ENCODE results near the gene MGST2.

The MGST2 gene

DNA sequence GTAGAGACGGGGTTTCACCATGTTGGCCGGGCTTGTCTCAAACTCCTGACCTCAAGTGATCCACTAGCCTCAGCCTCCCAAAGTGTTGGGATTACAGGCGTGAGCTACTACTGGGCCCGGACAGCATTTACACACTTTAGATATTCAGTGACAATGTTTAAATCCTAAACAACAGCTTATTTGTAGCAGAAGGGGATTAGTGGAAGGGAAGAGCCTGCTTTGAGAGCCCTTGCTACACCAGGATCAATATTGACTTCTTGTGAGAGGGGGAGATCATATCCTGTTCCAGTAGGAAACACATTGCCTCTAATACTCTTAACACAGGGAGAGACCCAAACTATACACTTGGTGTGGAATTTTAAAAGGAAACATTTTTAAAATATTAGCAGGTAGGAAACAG is 7.1 kb downstream of the MGST2 start:
- Histone ChIP-seq H3K36me3 (ENCODE audit: insufficient read depth, low read length) (no peaks in the 10 kb centered on the region), H3K4me3 (ENCODE audit: low read length) (no peak overlapping the region), H3K9ac (ENCODE audit: low read depth, low read length) (no peak overlapping the region), H3K27ac (ENCODE audit: low read depth, low read length) (no peak overlapping the region), H3K27me3 (ENCODE audit: insufficient read depth, low read length) (no peaks in the 10 kb centered on the region), H3K9me3 (ENCODE audit: insufficient read depth, low read depth, low read length) (no peaks in the 10 kb centered on the region), H3K4me1 (ENCODE audit: insufficient read depth, low read length) (peaks cover 15% of the 10 kb centered on the region)
- WGBS: 90% methylated on average over 4 of the region's 4 CpGs

DNA sequence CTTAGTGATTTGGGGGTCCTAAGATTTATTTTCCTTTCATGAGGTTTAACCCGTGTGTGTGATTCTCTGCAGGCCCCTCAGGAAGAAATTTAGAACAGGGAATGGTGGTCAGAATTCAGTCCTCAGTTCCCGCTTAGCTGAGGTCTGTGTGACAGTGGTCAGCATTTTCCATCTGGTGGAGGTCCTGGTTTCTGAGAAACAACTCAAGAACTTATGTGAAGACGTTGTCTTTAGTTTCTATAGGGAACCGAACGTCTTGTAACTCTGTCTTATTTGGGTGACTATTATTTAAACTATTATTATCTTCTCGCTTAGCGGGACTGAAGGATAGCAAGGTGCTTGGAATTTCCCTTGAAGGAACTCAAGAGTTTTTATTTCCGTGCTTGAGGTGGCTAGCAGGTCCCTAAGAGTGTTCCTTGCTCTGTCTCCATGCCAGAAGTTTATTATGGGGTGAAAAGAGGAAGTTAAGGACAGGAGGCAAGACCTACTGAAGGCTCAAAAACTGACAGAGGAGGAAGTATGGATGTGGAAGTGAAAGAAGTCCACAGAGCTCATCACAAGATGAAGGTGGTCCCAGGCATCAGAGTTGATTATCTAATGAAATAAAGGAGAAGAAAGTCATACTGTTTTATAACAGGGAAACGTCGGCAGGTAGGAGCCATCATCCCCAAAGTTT is 9.4 kb downstream of the MGST2 start:
- Histone ChIP-seq H3K4me3 (ENCODE audit: low read length) (no peak overlapping the region), H3K9me3 (ENCODE audit: insufficient read depth, low read depth, low read length) (no peaks in the 10 kb centered on the region), H3K4me1 (ENCODE audit: insufficient read depth, low read length) (peaks cover 4% of the 10 kb centered on the region; the same call in 1 of the 2 replicates), H3K9ac (ENCODE audit: low read depth, low read length) (no peak overlapping the region), H3K27me3 (ENCODE audit: insufficient read depth, low read length) (no peaks in the 10 kb centered on the region), H3K36me3 (ENCODE audit: insufficient read depth, low read length) (no peaks in the 10 kb centered on the region), H3K27ac (ENCODE audit: low read depth, low read length) (no peak overlapping the region)
- 96% methylated on average over 10 of the region's 10 CpGs for WGBS

DNA sequence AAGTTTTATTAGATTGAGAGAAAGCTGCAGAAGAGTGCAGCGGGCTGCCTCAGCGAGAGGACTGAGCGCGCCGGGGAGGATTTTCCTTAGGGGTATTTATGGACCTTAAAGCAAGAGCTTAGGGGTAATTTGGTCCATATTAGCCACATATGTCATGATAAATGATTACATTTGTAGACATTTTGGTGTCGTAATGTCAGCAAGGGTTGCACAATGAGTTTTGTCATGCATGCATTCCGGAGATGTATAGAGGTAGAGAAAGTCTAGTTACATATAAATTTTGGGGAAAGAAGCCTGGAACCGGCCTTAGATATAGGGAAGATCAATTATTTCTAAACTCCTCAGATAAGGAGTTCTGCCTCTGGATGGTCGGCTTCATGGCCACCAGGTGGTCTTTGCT is 10.0 kb downstream of the MGST2 start:
- Histone ChIP-seq H3K9ac (ENCODE audit: low read depth, low read length) (no peak overlapping the region), H3K27me3 (ENCODE audit: insufficient read depth, low read length) (no peaks in the 10 kb centered on the region), H3K9me3 (ENCODE audit: insufficient read depth, low read depth, low read length) (no peaks in the 10 kb centered on the region), H3K36me3 (ENCODE audit: insufficient read depth, low read length) (no peaks in the 10 kb centered on the region), H3K4me3 (ENCODE audit: low read length) (no peak overlapping the region), H3K4me1 (ENCODE audit: insufficient read depth, low read length) (peaks cover 3% of the 10 kb centered on the region; the same call in 1 of the 2 replicates), H3K27ac (ENCODE audit: low read depth, low read length) (no peak overlapping the region)
- 96% methylated on average over 9 of the region's 9 CpGs for WGBS

DNA sequence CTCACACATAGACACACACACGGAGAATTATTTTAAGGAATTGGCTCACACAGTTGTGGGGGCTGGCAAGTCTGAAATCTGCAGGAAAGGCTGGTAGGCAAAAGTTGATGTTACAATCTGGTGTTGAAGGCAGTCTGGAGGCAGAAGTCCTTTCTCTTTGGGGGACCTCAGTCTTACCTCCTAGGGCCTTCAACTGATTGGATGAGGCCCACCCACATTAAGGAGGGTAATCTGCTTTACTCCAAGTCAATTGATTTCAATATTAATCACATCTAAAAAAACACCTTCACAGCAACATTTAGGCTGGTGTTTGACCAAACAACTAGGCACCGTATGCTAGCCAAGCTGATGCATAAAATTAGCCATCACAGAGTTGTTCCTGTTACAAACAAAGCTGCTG is 10.7 kb downstream of the MGST2 start:
- Histone ChIP-seq H3K4me1 (ENCODE audit: insufficient read depth, low read length) (peaks cover 3% of the 10 kb centered on the region; the same call in 1 of the 2 replicates), H3K27me3 (ENCODE audit: insufficient read depth, low read length) (no peaks in the 10 kb centered on the region), H3K36me3 (ENCODE audit: insufficient read depth, low read length) (no peaks in the 10 kb centered on the region), H3K9ac (ENCODE audit: low read depth, low read length) (no peak overlapping the region), H3K27ac (ENCODE audit: low read depth, low read length) (no peak overlapping the region), H3K4me3 (ENCODE audit: low read length) (no peak overlapping the region), H3K9me3 (ENCODE audit: insufficient read depth, low read depth, low read length) (no peaks in the 10 kb centered on the region)
- WGBS: 100% methylated on average over 2 of the region's 2 CpGs

DNA sequence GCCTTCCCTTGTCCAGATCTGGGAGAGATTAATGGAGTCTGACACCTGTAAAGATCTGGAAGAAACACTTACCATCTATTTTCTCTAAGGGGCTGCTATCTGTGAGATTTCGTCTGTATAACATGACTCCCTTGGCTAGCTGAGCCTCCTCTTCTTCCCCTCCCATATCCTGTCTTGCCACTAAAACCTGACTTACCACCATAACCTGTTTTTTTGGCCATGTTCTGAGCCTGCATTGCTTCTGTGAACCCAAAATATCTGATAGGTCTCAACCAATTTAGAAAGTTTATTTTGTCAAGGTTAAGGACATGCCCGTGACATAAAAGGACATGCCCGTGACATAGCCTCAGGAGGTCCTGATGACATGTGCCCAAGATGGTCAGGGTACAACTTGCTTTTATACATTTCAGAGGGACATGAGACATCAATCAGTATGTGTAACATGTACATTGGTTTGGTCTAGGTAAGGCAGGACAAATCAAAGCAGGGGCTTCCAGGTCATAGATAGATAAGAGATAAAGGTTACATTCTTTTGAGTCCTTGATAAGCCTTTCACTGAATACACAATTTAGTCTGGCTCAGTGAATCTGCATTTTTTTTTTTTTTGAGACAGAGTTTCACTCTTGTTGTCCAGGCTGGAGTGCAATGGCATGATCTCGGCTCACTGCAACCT is 11.4 kb downstream of the MGST2 start:
- 97% methylated on average over 4 of the region's 4 CpGs for WGBS

DNA sequence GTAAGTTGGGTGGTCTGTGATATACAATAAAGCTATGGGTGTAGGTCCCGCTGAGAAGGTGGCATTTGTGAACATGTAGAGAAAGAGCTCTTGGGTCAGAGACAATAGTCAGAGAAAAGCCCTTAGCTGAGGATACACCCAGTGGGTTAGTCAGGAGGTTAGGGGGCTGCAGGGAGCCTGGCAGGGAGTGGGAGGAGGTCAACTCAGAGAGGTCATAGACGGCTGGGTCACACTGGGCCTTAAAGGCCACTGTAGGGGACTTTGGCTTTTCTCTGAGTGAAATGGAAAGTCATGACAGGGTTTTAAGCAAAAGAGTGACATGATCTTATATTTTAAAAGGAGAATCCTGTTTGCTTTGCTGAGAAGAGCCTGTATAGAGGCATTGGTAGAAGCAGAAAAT is 16.7 kb downstream of the MGST2 start:
- no peak overlapping the region for H3K27ac ChIP-seq (ENCODE audit: low read depth, low read length)
- no peaks in the 10 kb centered on the region for H3K4me1 ChIP-seq (ENCODE audit: insufficient read depth, low read length)
- H3K36me3 ChIP-seq (ENCODE audit: insufficient read depth, low read length): no peaks in the 10 kb centered on the region
- no peaks in the 10 kb centered on the region for H3K27me3 ChIP-seq (ENCODE audit: insufficient read depth, low read length)
- no peak overlapping the region for H3K4me3 ChIP-seq (ENCODE audit: low read length)
- H3K9ac ChIP-seq (ENCODE audit: low read depth, low read length): no peak overlapping the region
- 87% methylated on average over 2 of the region's 2 CpGs for WGBS
- no peaks in the 10 kb centered on the region for H3K9me3 ChIP-seq (ENCODE audit: insufficient read depth, low read depth, low read length)

More for the DNA sequence above, 11.4 kb downstream of the MGST2 start:
- Histone ChIP-seq H3K4me1 (ENCODE audit: insufficient read depth, low read length) (peaks cover 3% of the 10 kb centered on the region; the same call in 1 of the 2 replicates), H3K27ac (ENCODE audit: low read depth, low read length) (no peak overlapping the region), H3K36me3 (ENCODE audit: insufficient read depth, low read length) (no peaks in the 10 kb centered on the region), H3K27me3 (ENCODE audit: insufficient read depth, low read length) (no peaks in the 10 kb centered on the region), H3K4me3 (ENCODE audit: low read length) (no peak overlapping the region), H3K9ac (ENCODE audit: low read depth, low read length) (no peak overlapping the region), H3K9me3 (ENCODE audit: insufficient read depth, low read depth, low read length) (no peaks in the 10 kb centered on the region)

DNA sequence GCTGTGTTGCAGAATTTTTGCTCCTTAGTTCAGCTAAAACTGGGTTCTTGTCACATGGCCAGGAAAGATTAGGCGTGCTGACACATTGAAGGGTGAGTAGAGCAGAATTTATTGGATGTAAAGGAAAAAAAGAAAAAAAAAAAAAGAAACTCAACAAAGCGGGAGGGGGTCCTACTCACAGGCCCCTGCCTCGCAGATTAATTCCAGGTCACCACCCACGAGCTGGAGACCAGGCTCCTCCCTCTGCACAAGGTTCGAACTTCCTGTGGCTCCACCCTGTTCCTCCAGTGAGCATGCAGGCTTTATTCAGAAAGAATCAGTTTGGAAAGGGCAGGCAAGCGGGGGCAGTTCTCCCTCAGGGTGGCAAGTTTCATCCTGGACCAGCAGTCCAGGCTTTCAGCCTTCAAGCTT is 17.1 kb downstream of the MGST2 start:
- no peaks in the 10 kb centered on the region for H3K4me1 ChIP-seq (ENCODE audit: insufficient read depth, low read length)
- WGBS: 88% methylated on average over 6 of the region's 6 CpGs
- H3K36me3 ChIP-seq (ENCODE audit: insufficient read depth, low read length): no peaks in the 10 kb centered on the region
- H3K4me3 ChIP-seq (ENCODE audit: low read length): no peak overlapping the region
- H3K27ac ChIP-seq (ENCODE audit: low read depth, low read length): no peak overlapping the region
- H3K9me3 ChIP-seq (ENCODE audit: insufficient read depth, low read depth, low read length): no peaks in the 10 kb centered on the region
- H3K27me3 ChIP-seq (ENCODE audit: insufficient read depth, low read length): no peaks in the 10 kb centered on the region
- no peak overlapping the region for H3K9ac ChIP-seq (ENCODE audit: low read depth, low read length)

DNA sequence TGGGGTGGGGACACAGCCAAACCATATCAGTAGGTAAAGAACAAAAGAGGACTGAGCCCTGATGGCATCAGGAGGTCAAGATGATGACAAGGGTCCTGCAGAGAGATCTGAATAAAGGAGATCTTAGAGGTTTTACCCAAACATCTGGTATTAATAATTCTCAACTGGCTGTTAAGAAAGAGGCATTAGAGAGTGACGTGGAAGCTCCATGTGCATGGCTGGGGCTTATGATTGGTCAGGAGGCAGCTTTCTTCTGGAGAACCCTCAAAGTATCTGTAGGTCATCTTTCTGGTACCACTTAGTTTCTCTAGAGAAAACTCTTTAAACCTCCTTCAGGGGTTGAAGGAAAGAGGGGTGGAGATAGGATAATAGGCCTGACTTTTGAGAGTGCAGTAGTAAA is 18.7 kb downstream of the MGST2 start:
- no peaks in the 10 kb centered on the region for H3K9me3 ChIP-seq (ENCODE audit: insufficient read depth, low read depth, low read length)
- WGBS: 93% methylated on average over 1 of the region's 1 CpG
- H3K9ac ChIP-seq (ENCODE audit: low read depth, low read length): no peak overlapping the region
- H3K4me3 ChIP-seq (ENCODE audit: low read length): no peak overlapping the region
- no peaks in the 10 kb centered on the region for H3K27me3 ChIP-seq (ENCODE audit: insufficient read depth, low read length)
- H3K36me3 ChIP-seq (ENCODE audit: insufficient read depth, low read length): no peaks in the 10 kb centered on the region
- no peaks in the 10 kb centered on the region for H3K4me1 ChIP-seq (ENCODE audit: insufficient read depth, low read length)
- H3K27ac ChIP-seq (ENCODE audit: low read depth, low read length): no peak overlapping the region

DNA sequence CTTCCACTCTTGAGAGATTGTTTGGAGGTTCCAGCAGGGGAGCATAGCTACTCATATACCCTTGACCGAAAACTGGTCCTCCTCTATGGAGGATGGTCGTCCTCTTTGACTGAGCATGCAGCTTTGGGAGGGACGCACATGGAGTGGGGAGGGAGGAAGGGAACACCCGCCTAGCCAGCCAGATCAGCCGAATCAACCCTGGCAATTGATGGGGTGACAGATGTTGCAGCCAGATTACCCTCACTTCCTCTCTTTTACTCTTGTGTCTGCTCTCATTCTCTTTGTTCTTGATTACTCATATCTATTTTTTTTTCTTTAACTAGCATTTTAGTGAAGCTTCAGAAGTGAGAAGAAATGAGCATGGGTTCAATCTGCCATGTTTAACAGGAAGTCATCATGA is 19.6 kb downstream of the MGST2 start:
- no peak overlapping the region for H3K27ac ChIP-seq (ENCODE audit: low read depth, low read length)
- H3K4me1 ChIP-seq (ENCODE audit: insufficient read depth, low read length): no peaks in the 10 kb centered on the region
- H3K36me3 ChIP-seq (ENCODE audit: insufficient read depth, low read length): no peaks in the 10 kb centered on the region
- 95% methylated on average over 5 of the region's 5 CpGs for WGBS
- no peaks in the 10 kb centered on the region for H3K9me3 ChIP-seq (ENCODE audit: insufficient read depth, low read depth, low read length)
- no peak overlapping the region for H3K4me3 ChIP-seq (ENCODE audit: low read length)
- no peak overlapping the region for H3K9ac ChIP-seq (ENCODE audit: low read depth, low read length)
- no peaks in the 10 kb centered on the region for H3K27me3 ChIP-seq (ENCODE audit: insufficient read depth, low read length)

DNA sequence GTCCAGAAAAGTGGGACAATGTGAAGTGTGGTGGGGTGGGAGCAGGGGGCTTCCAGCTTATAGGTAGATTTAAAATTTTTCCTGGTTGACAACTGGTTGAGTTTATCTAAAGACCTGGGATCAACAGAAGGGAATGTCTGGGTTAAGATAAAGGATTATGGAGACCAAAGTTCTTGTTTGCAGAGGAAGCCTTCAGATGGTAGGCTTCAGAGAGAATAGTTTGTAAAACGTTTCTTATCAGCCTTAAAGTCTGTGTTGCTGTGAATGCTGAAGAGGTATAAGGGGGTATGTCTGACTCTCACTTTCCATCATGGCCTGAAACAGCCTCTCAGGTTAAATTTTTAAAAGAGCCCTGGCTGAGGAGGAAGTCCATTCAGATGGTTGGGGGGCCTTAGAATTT is 20.5 kb downstream of the MGST2 start:
- Histone ChIP-seq H3K36me3 (ENCODE audit: insufficient read depth, low read length) (no peaks in the 10 kb centered on the region), H3K4me1 (ENCODE audit: insufficient read depth, low read length) (no peaks in the 10 kb centered on the region), H3K9ac (ENCODE audit: low read depth, low read length) (no peak overlapping the region), H3K27me3 (ENCODE audit: insufficient read depth, low read length) (no peaks in the 10 kb centered on the region), H3K27ac (ENCODE audit: low read depth, low read length) (no peak overlapping the region), H3K9me3 (ENCODE audit: insufficient read depth, low read depth, low read length) (no peaks in the 10 kb centered on the region), H3K4me3 (ENCODE audit: low read length) (no peak overlapping the region)
- 50% methylated on average over 1 of the region's 1 CpG for WGBS

DNA sequence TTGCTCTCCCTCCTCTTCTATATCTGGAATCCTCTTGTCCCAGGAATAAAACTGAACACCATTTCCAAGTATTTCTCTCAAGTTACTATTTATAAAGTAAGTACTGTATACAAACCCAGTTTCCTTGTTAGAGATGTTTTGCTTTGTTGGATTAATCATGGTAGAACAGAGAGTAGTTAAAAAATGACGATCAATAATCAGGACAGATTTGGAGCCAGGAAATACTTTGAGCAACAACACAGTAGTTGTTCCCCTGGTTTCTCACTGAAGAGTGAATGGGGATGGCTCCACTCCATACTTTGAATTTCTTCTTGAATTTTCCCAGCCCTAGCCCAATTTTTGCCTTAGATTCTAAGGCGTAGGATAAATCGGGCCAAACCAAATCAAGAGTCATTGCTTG is 21.4 kb downstream of the MGST2 start:
- Histone ChIP-seq H3K9me3 (ENCODE audit: insufficient read depth, low read depth, low read length) (no peaks in the 10 kb centered on the region), H3K27ac (ENCODE audit: low read depth, low read length) (no peak overlapping the region), H3K4me3 (ENCODE audit: low read length) (no peak overlapping the region), H3K9ac (ENCODE audit: low read depth, low read length) (no peak overlapping the region), H3K36me3 (ENCODE audit: insufficient read depth, low read length) (no peaks in the 10 kb centered on the region), H3K27me3 (ENCODE audit: insufficient read depth, low read length) (no peaks in the 10 kb centered on the region), H3K4me1 (ENCODE audit: insufficient read depth, low read length) (no peaks in the 10 kb centered on the region)
- 96% methylated on average over 3 of the region's 3 CpGs for WGBS
